ENCODE measurements around the gene GPRIN1. TPM values are rescaled to one million over a fixed set of nuclear protein-coding genes. Genes with fewer than 3 reads are reported as not detected.
"Not testable (repeated sequence)": the region's sequence is repeated elsewhere in the genome, so short reads cannot be mapped to it uniquely, and the experiment has no call there.

Gene GPRIN1
- total RNA-seq, 1 donor from 2014 or later, result 3.7 TPM

GRCh38 chr5:176594554-176594953, 15.4 kb downstream of the GPRIN1 start:
- Mint-ChIP-seq H3K4me3 (no peak overlapping the region), H3K9me3 (no peaks in the 10 kb centered on the region), H3K4me1 (peaks cover 6% of the 10 kb centered on the region), H3K27me3 (peaks cover 4% of the 10 kb centered on the region), H3K36me3 (ENCODE audit: low read depth) (no peaks in the 10 kb centered on the region), H3K27ac (peak overlapping the region; percentile 38)
- DNase-seq, result no peak
- intact Hi-C loops (cut with micrococcal nuclease), result no loop called here

GRCh38 chr5:176593273-176593869, 16.6 kb downstream of the GPRIN1 start:
- Mint-ChIP-seq H3K4me3 (no peak overlapping the region), H3K27me3 (peaks cover 2% of the 10 kb centered on the region), H3K4me1 (peaks cover 6% of the 10 kb centered on the region), H3K36me3 (ENCODE audit: low read depth) (no peaks in the 10 kb centered on the region), H3K27ac (no peak overlapping the region), H3K9me3 (no peaks in the 10 kb centered on the region)
- intact Hi-C loops (cut with micrococcal nuclease), result no loop called here
- DNase-seq, result no peak

- no peaks in the 10 kb centered on the region for H3K9me3 Mint-ChIP-seq
Measured at GRCh38 chr5:176592573-176592972, 17.4 kb downstream of the GPRIN1 start.

GRCh38 chr5:176591667-176592066, 18.3 kb downstream of the GPRIN1 start:
- H3K4me1 Mint-ChIP-seq; intact Hi-C loops (cut with micrococcal nuclease); H3K9me3 Mint-ChIP-seq; H3K27ac Mint-ChIP-seq; H3K27me3 Mint-ChIP-seq; H3K4me3 Mint-ChIP-seq; H3K36me3 Mint-ChIP-seq (ENCODE audit: low read depth); DNase-seq: not testable (repeated sequence)

More at GRCh38 chr5:176592573-176592972, 17.4 kb downstream of the GPRIN1 start:
- Mint-ChIP-seq H3K27me3 (peaks cover 2% of the 10 kb centered on the region), H3K4me1 (peaks cover 6% of the 10 kb centered on the region), H3K4me3 (no peak overlapping the region), H3K27ac (no peak overlapping the region), H3K36me3 (ENCODE audit: low read depth) (no peaks in the 10 kb centered on the region)
- intact Hi-C loops (cut with micrococcal nuclease), result no loop called here
- no peak for DNase-seq

GRCh38 chr5:176590035-176590717, 19.8 kb downstream of the GPRIN1 start:
- H3K36me3 Mint-ChIP-seq (ENCODE audit: low read depth), result peaks cover 4% of the 10 kb centered on the region

GRCh38 chr5:176589039-176589769, 20.8 kb downstream of the GPRIN1 start:
- H3K36me3 Mint-ChIP-seq (ENCODE audit: low read depth), result peaks cover 4% of the 10 kb centered on the region
- intact Hi-C loops (cut with micrococcal nuclease), result no loop called here
- H3K27me3 Mint-ChIP-seq, result no peaks in the 10 kb centered on the region
- H3K4me1 Mint-ChIP-seq, result no peaks in the 10 kb centered on the region
- H3K9me3 Mint-ChIP-seq, result peaks cover 4% of the 10 kb centered on the region
- DNase-seq, result no peak
- no peak overlapping the region for H3K27ac Mint-ChIP-seq
- H3K4me3 Mint-ChIP-seq, result no peak overlapping the region

More at GRCh38 chr5:176590035-176590717, 19.8 kb downstream of the GPRIN1 start:
- Mint-ChIP-seq H3K27ac (no peak overlapping the region), H3K4me3 (no peak overlapping the region), H3K9me3 (peaks cover 4% of the 10 kb centered on the region), H3K4me1 (no peaks in the 10 kb centered on the region), H3K27me3 (peaks cover 2% of the 10 kb centered on the region)
- intact Hi-C loops (cut with micrococcal nuclease), result no loop called here
- DNase-seq, result no peak

GRCh38 chr5:176588297-176588696, 21.7 kb downstream of the GPRIN1 start:
- intact Hi-C loops (cut with micrococcal nuclease), result no loop called here
- Mint-ChIP-seq H3K27ac (no peak overlapping the region), H3K4me1 (no peaks in the 10 kb centered on the region), H3K9me3 (peaks cover 4% of the 10 kb centered on the region), H3K4me3 (no peak overlapping the region), H3K27me3 (no peaks in the 10 kb centered on the region), H3K36me3 (ENCODE audit: low read depth) (peaks cover 6% of the 10 kb centered on the region)
- no peak for DNase-seq

GRCh38 chr5:176587398-176587797, 22.6 kb downstream of the GPRIN1 start:
- intact Hi-C loops (cut with micrococcal nuclease), result no loop called here
- Mint-ChIP-seq H3K4me3 (no peak overlapping the region), H3K36me3 (ENCODE audit: low read depth) (peaks cover 6% of the 10 kb centered on the region), H3K4me1 (no peaks in the 10 kb centered on the region), H3K27ac (no peak overlapping the region), H3K9me3 (peaks cover 4% of the 10 kb centered on the region), H3K27me3 (no peaks in the 10 kb centered on the region)
- no peak for DNase-seq

GRCh38 chr5:176583076-176583475, 26.9 kb downstream of the GPRIN1 start:
- Mint-ChIP-seq H3K9me3 (peaks cover 4% of the 10 kb centered on the region), H3K4me3 (no peak overlapping the region), H3K36me3 (ENCODE audit: low read depth) (peaks cover 6% of the 10 kb centered on the region), H3K27me3 (no peaks in the 10 kb centered on the region), H3K27ac (no peak overlapping the region), H3K4me1 (no peaks in the 10 kb centered on the region)
- DNase-seq, result no peak
- intact Hi-C loops (cut with micrococcal nuclease), result no loop called here

GRCh38 chr5:176581361-176581760, 28.6 kb downstream of the GPRIN1 start:
- Mint-ChIP-seq H3K9me3 (peaks cover 4% of the 10 kb centered on the region), H3K4me1 (no peaks in the 10 kb centered on the region), H3K36me3 (ENCODE audit: low read depth) (peaks cover 6% of the 10 kb centered on the region), H3K27me3 (no peaks in the 10 kb centered on the region), H3K4me3 (no peak overlapping the region), H3K27ac (no peak overlapping the region)
- intact Hi-C loops (cut with micrococcal nuclease), result no loop called here
- no peak for DNase-seq

GRCh38 chr5:176579323-176579722, 30.6 kb downstream of the GPRIN1 start:
- DNase-seq, result no peak
- Mint-ChIP-seq H3K4me3 (no peak overlapping the region), H3K27ac (no peak overlapping the region), H3K27me3 (no peaks in the 10 kb centered on the region), H3K36me3 (ENCODE audit: low read depth) (peaks cover 2% of the 10 kb centered on the region), H3K4me1 (peaks cover under 1% of the 10 kb centered on the region), H3K9me3 (no peaks in the 10 kb centered on the region)
- intact Hi-C loops (cut with micrococcal nuclease), result no loop called here

GRCh38 chr5:176578391-176578808, 31.6 kb downstream of the GPRIN1 start:
- Mint-ChIP-seq H3K27me3 (no peaks in the 10 kb centered on the region), H3K27ac (no peak overlapping the region), H3K4me3 (no peak overlapping the region), H3K4me1 (peaks cover 6% of the 10 kb centered on the region), H3K9me3 (no peaks in the 10 kb centered on the region), H3K36me3 (ENCODE audit: low read depth) (no peaks in the 10 kb centered on the region)
- DNase-seq, result peak; percentile 79
- intact Hi-C loops (cut with micrococcal nuclease), result no loop called here

GRCh38 chr5:176577312-176578176, 32.4 kb downstream of the GPRIN1 start:
- Mint-ChIP-seq H3K36me3 (ENCODE audit: low read depth) (no peaks in the 10 kb centered on the region), H3K4me1 (peaks cover 6% of the 10 kb centered on the region), H3K4me3 (no peak overlapping the region), H3K9me3 (no peaks in the 10 kb centered on the region), H3K27me3 (peaks cover 6% of the 10 kb centered on the region), H3K27ac (no peak overlapping the region)
- intact Hi-C loops (cut with micrococcal nuclease), result no loop called here
- DNase-seq, result no peak
